ENCODE data around the gene ANKLE1.

Gene ANKLE1

GRCh38 chr19:17312189-17313113 lies 30.8 kb downstream of the ANKLE1 start:
- H3K27ac ChIP-seq (ENCODE audit: low read depth, low read length), result peak overlapping the region; percentile 41; the same call in 1 of the 2 replicates
- H3K36me3 ChIP-seq (ENCODE audit: insufficient read depth, low read length), result peaks cover 41% of the 10 kb centered on the region
- no peak overlapping the region for H3K4me3 ChIP-seq (ENCODE audit: low read length)
- peaks cover 11% of the 10 kb centered on the region; the same call in 1 of the 2 replicates for H3K4me1 ChIP-seq (ENCODE audit: insufficient read depth, low read length)
- peak overlapping the region; percentile 24; the same call in 1 of the 2 replicates for H3K9ac ChIP-seq (ENCODE audit: low read depth, low read length)
- H3K9me3 ChIP-seq (ENCODE audit: insufficient read depth, low read depth, low read length), result no peaks in the 10 kb centered on the region
- 91% methylated on average over 20 of the region's 20 CpGs for WGBS
- H3K27me3 ChIP-seq (ENCODE audit: insufficient read depth, low read length), result no peaks in the 10 kb centered on the region

DNA sequence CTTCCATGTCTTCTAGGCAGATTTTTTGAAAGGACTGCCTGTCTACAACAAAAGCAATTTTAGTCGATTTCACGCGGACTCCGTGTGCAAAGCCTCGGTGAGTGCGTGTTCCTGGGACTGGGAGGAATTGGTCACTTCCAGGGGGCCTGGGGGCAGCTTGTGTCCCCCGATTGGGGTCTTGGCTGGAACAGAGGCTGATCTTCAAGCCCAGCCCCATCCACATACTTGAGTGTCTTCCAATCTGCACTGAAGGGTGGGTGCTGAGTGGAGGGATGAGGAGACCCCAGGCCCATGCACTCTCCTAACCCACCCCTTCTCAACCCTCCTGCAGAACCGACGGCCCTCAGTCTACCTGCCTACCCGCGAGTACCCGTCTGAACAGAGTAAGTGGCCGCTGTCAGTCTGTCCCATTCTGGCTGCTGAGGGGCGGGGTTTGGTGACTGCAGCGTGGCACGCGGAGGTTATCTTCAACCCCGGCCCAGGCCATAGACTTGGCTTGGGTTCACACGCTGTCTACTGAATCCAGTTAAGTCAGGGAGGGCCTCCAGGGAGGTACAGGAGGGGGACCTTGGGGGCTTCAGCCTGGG lies 32.4 kb downstream of the ANKLE1 start:
- H3K9ac ChIP-seq (ENCODE audit: low read depth, low read length), result no peak overlapping the region
- H3K27ac ChIP-seq (ENCODE audit: low read depth, low read length), result no peak overlapping the region
- H3K27me3 ChIP-seq (ENCODE audit: insufficient read depth, low read length), result no peaks in the 10 kb centered on the region
- H3K9me3 ChIP-seq (ENCODE audit: insufficient read depth, low read depth, low read length), result no peaks in the 10 kb centered on the region
- no peak overlapping the region for H3K4me3 ChIP-seq (ENCODE audit: low read length)
- 97% methylated on average over 19 of the region's 19 CpGs for WGBS
- peaks cover 45% of the 10 kb centered on the region for H3K36me3 ChIP-seq (ENCODE audit: insufficient read depth, low read length)
- peaks cover 11% of the 10 kb centered on the region; the same call in 1 of the 2 replicates for H3K4me1 ChIP-seq (ENCODE audit: insufficient read depth, low read length)

DNA sequence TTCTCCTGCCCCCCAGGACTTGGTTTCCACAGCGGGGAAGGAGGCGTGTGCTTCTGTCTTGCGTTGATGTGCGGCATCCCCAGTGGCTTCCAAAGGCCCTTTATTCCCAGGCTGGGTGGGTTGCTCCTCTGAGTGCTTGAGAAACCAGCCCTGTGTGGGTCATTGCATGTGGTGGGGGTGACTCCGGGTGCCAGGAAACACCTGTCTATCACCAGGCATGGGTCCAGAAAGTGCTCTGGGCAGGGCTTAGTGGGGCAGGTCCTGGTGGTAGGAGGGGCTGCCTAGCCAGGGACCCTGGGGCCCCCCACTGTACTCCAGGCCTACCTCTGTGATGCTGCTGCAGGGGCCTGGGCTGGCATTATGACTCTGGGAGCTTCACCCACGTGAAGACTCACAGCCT lies 37.3 kb downstream of the ANKLE1 start:
- no peaks in the 10 kb centered on the region for H3K27me3 ChIP-seq (ENCODE audit: insufficient read depth, low read length)
- peaks cover 57% of the 10 kb centered on the region for H3K36me3 ChIP-seq (ENCODE audit: insufficient read depth, low read length)
- no peak overlapping the region for H3K4me3 ChIP-seq (ENCODE audit: low read length)
- no peaks in the 10 kb centered on the region for H3K9me3 ChIP-seq (ENCODE audit: insufficient read depth, low read depth, low read length)
- WGBS, result 94% methylated on average over 6 of the region's 6 CpGs
- no peak overlapping the region for H3K9ac ChIP-seq (ENCODE audit: low read depth, low read length)
- no peaks in the 10 kb centered on the region for H3K4me1 ChIP-seq (ENCODE audit: insufficient read depth, low read length)
- H3K27ac ChIP-seq (ENCODE audit: low read depth, low read length), result no peak overlapping the region

GRCh38 chr19:17319473-17320238 lies 38.0 kb downstream of the ANKLE1 start:
- H3K27ac ChIP-seq (ENCODE audit: low read depth, low read length), result no peak overlapping the region
- H3K4me3 ChIP-seq (ENCODE audit: low read length), result no peak overlapping the region
- no peaks in the 10 kb centered on the region for H3K27me3 ChIP-seq (ENCODE audit: insufficient read depth, low read length)
- WGBS, result 95% methylated on average over 39 of the region's 40 CpGs
- peaks cover 50% of the 10 kb centered on the region for H3K36me3 ChIP-seq (ENCODE audit: insufficient read depth, low read length)
- H3K9ac ChIP-seq (ENCODE audit: low read depth, low read length), result no peak overlapping the region
- H3K9me3 ChIP-seq (ENCODE audit: insufficient read depth, low read depth, low read length), result no peaks in the 10 kb centered on the region
- H3K4me1 ChIP-seq (ENCODE audit: insufficient read depth, low read length), result no peaks in the 10 kb centered on the region

DNA sequence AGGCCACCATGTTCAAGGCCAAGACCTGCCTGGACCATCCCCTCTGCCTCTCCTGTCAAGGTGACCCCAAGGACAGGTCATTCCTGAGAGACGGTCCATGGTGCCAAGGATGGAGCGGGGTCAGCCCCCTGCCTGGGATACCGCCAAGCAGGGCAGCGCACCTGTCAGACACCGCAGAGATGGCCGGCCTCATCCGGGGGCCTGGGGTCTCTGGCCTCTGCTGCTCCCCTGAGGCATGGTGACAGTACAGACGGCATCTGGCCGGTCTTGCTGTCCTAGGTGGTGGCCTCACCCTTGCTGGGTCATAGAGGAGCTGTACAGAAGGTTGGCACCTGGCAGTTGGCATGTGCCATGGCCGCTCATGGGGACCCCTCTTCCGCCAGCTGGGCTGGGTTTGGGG lies 38.7 kb downstream of the ANKLE1 start:
- no peak overlapping the region for H3K27ac ChIP-seq (ENCODE audit: low read depth, low read length)
- no peaks in the 10 kb centered on the region for H3K27me3 ChIP-seq (ENCODE audit: insufficient read depth, low read length)
- no peak overlapping the region for H3K4me3 ChIP-seq (ENCODE audit: low read length)
- no peak overlapping the region for H3K9ac ChIP-seq (ENCODE audit: low read depth, low read length)
- peaks cover 50% of the 10 kb centered on the region for H3K36me3 ChIP-seq (ENCODE audit: insufficient read depth, low read length)
- H3K4me1 ChIP-seq (ENCODE audit: insufficient read depth, low read length), result no peaks in the 10 kb centered on the region
- H3K9me3 ChIP-seq (ENCODE audit: insufficient read depth, low read depth, low read length), result no peaks in the 10 kb centered on the region
- 86% methylated on average over 11 of the region's 11 CpGs for WGBS

DNA sequence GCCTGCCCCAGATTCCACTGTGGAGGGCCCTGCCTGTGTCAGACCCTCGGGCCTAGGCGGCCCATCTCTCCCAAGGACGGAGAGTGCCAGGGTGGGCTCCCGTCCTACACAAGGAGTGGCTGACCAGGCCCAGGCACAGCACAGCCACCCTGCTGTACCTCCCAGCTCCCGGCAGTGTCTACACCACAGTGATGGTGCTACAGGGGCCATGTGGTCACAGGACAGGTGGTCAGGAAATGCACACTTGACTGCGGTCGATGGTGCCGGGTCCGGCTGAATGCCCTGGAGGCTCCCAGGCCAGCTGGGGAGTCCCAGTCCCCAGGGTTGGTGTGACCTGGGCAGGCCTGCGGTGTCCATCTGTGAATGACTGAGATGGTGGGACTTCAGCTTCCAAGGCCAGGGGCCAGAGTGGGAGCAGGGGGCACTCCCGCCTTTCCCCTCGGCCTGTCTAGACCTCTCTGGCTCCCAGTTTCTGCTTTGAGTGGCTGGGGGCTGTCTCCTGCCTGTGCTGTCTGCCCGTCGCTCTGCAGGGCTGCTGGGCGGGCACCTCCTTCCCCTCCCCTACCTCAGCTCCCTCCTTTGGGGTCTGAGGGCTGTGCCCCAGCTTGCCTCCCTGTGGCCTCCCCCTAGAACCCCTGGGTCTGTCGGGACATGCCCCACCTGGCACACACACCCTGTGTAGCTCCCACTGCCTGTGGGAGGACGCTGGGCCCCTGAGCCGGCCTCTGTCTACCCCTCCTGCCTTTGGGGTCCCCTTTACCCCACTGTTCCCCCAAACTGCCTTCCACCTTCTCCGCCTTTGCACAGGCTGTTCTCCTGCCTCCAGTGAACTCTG lies 40.2 kb downstream of the ANKLE1 start:
- H3K9me3 ChIP-seq (ENCODE audit: insufficient read depth, low read depth, low read length), result no peaks in the 10 kb centered on the region
- no peaks in the 10 kb centered on the region for H3K27me3 ChIP-seq (ENCODE audit: insufficient read depth, low read length)
- H3K27ac ChIP-seq (ENCODE audit: low read depth, low read length), result 0 out of 2 replicates have a peak overlapping the region, but pooled peaks have one; percentile 35
- H3K4me3 ChIP-seq (ENCODE audit: low read length), result no peak overlapping the region
- H3K4me1 ChIP-seq (ENCODE audit: insufficient read depth, low read length), result 0 out of 2 replicates have a peak, but pooled peaks cover 3% of the 10 kb centered on the region
- H3K36me3 ChIP-seq (ENCODE audit: insufficient read depth, low read length), result peaks cover 48% of the 10 kb centered on the region
- 93% methylated on average over 19 of the region's 19 CpGs for WGBS
- H3K9ac ChIP-seq (ENCODE audit: low read depth, low read length), result no peak overlapping the region

DNA sequence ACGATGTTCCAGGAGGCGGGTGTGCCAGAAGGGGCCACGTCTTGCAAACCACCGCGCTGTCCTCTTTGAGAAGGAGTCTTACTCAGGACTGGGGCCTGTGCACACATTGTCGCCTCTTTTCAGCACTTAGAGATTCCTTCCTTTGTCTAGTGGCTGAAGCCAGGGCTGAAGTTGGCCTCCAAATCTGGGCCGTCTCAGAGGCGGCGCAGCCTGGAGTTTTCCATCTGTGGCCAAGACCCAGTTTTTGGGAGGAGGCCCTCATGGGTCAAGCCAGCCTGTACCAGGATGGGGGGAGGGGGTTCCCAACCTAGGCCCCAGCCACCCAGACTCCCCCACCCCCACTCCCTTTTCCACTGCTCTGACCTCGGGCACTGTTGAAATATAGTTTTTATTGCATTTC lies 41.2 kb downstream of the ANKLE1 start:
- 0 out of 2 replicates have a peak overlapping the region, but pooled peaks have one; percentile 1 for H3K9ac ChIP-seq (ENCODE audit: low read depth, low read length)
- H3K4me1 ChIP-seq (ENCODE audit: insufficient read depth, low read length), result 0 out of 2 replicates have a peak, but pooled peaks cover 4% of the 10 kb centered on the region
- 93% methylated on average over 9 of the region's 10 CpGs for WGBS
- H3K27ac ChIP-seq (ENCODE audit: low read depth, low read length), result 0 out of 2 replicates have a peak overlapping the region, but pooled peaks have one; percentile 1
- H3K36me3 ChIP-seq (ENCODE audit: insufficient read depth, low read length), result peaks cover 48% of the 10 kb centered on the region
- H3K27me3 ChIP-seq (ENCODE audit: insufficient read depth, low read length), result no peaks in the 10 kb centered on the region
- no peak overlapping the region for H3K4me3 ChIP-seq (ENCODE audit: low read length)
- no peaks in the 10 kb centered on the region for H3K9me3 ChIP-seq (ENCODE audit: insufficient read depth, low read depth, low read length)

DNA sequence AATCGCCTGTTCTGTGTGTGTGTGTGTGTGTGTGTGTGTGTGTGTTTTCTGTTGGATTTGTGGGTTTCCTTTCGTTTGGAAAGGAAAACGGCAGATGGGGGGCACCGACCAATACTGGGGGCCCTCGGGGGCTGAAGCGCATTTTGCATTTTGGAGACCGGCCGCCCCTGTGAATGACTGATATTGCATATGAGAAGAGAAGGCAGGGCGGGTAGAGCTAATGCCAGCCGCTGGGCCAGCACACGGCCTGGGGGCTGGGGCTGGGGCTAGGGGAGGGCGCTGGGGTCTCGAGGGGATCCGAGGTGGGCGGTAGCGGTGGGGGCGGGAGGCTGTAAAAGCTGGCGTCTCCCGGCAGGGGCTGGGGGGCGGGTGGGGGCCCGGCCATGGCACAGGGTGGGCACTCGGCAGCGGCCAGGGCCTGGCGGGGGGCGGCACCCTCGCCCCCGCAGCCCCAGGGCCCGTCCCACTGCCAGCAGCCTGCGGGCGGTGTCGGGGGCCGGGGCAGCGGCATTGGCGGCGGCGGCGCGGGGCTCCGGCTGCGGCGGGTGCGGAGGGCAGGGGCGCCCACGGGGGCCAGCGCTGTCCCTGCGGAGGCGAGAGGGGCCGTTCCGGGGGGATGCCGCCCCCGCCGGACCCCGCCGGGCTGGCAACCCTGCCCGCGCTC lies 41.7 kb downstream of the ANKLE1 start:
- Histone ChIP-seq H3K4me1 (ENCODE audit: insufficient read depth, low read length) (0 out of 2 replicates have a peak, but pooled peaks cover 4% of the 10 kb centered on the region), H3K27ac (ENCODE audit: low read depth, low read length) (no peak overlapping the region), H3K36me3 (ENCODE audit: insufficient read depth, low read length) (peaks cover 48% of the 10 kb centered on the region), H3K4me3 (ENCODE audit: low read length) (no peak overlapping the region), H3K9me3 (ENCODE audit: insufficient read depth, low read depth, low read length) (no peaks in the 10 kb centered on the region), H3K9ac (ENCODE audit: low read depth, low read length) (no peak overlapping the region), H3K27me3 (ENCODE audit: insufficient read depth, low read length) (no peaks in the 10 kb centered on the region)
- WGBS, result 96% methylated on average over 56 of the region's 56 CpGs

GRCh38 chr19:17323964-17324332 lies 42.2 kb downstream of the ANKLE1 start:
- Histone ChIP-seq H3K4me3 (ENCODE audit: low read length) (no peak overlapping the region), H3K36me3 (ENCODE audit: insufficient read depth, low read length) (peaks cover 45% of the 10 kb centered on the region), H3K27ac (ENCODE audit: low read depth, low read length) (no peak overlapping the region), H3K9me3 (ENCODE audit: insufficient read depth, low read depth, low read length) (no peaks in the 10 kb centered on the region), H3K27me3 (ENCODE audit: insufficient read depth, low read length) (no peaks in the 10 kb centered on the region; the same call in 1 of the 2 replicates), H3K4me1 (ENCODE audit: insufficient read depth, low read length) (0 out of 2 replicates have a peak, but pooled peaks cover 4% of the 10 kb centered on the region), H3K9ac (ENCODE audit: low read depth, low read length) (no peak overlapping the region)
- WGBS, result 89% methylated on average over 7 of the region's 7 CpGs
